ENCODE results near the gene SKAP1.
"Not testable (repeated sequence)": the region's sequence is repeated elsewhere in the genome, so short reads cannot be mapped to it uniquely, and the experiment has no call there.

SKAP1 gene

GRCh38 chr17:48449335-48449734 lies 19.3 kb upstream of the SKAP1 start:
- DNase-seq; H3K27me3 ChIP-seq (replicated peaks in 2 of 5; ENCODE audit: control insufficient read depth in 4 of 5, insufficient read depth in 5 of 5, low read length in 4 of 5); H3K4me3 ChIP-seq (ENCODE audit: control insufficient read depth in 1 of 7, extremely low read depth in 1 of 7, insufficient read depth in 4 of 7, low read depth in 2 of 7, low read length in 6 of 7); H3K36me3 ChIP-seq (ENCODE audit: control insufficient read depth in 4 of 4, insufficient read depth in 4 of 4, low read length in 3 of 4); POLR2A ChIA-PET; H3K27ac ChIP-seq (ENCODE audit: insufficient read depth in 1 of 2, low read depth in 1 of 2, low read length in 2 of 2, poor library complexity in 1 of 2, severe bottlenecking in 2 of 2); H3K9me3 ChIP-seq (ENCODE audit: control extremely low read depth in 1 of 5, control insufficient read depth in 4 of 5, insufficient read depth in 2 of 5, low read depth in 1 of 5, low read length in 4 of 5): not testable (repeated sequence)
- 100% methylated on average over 2 of the region's 3 CpGs for WGBS (ENCODE audit: insufficient coverage)
- peaks cover 9 to 27% (median 11%) of the 10 kb centered on the region in 4 experiments for H3K4me1 ChIP-seq (ENCODE audit: control extremely low read depth in 1 of 4, control insufficient read depth in 4 of 4, insufficient read depth in 4 of 4, low read length in 3 of 4)
- CTCF ChIA-PET: interaction anchor here (1.1 kb wide), 1 partner anchor 15 kb away, joined by 3 read pairs; no protein-coding TSS in a partner anchor

DNA sequence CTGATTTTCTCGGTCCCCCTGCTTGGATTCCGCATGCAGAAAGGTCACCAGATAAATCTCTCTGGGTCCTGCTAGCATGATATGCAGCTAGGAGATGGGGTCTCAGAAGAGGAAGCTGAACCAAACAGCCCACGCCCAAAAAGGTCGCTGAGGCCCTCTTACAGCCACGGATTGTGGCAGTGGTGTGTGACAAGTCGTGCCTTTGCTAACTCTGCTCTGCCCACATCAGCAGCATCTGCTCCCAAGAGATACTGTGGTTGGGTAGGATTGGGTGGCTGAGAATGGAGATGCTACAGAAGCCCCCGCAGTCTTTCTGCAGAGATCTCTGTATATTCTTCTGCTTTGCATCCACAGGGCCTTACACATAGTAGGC lies 15.2 kb upstream of the SKAP1 start:
- H3K4me3 ChIP-seq (ENCODE audit: control insufficient read depth in 1 of 7, extremely low read depth in 1 of 7, insufficient read depth in 4 of 7, low read depth in 2 of 7, low read length in 6 of 7): no peak overlapping the region
- DNase-seq: peak in 2 of 3 donors; percentile 44 to 60
- H3K4me1 ChIP-seq (ENCODE audit: control extremely low read depth in 1 of 4, control insufficient read depth in 4 of 4, insufficient read depth in 4 of 4, low read length in 3 of 4): peaks cover 16 to 41% (median 26%) of the 10 kb centered on the region in 4 experiments
- peaks cover 0 to 1% (median 0%) of the 10 kb centered on the region in 5 experiments for H3K9me3 ChIP-seq (ENCODE audit: control extremely low read depth in 1 of 5, control insufficient read depth in 4 of 5, insufficient read depth in 2 of 5, low read depth in 1 of 5, low read length in 4 of 5)
- 87% methylated on average over 3 of the region's 7 CpGs for WGBS (ENCODE audit: insufficient coverage)
- no peaks in the 10 kb centered on the region for H3K27me3 ChIP-seq (replicated peaks in 2 of 5; ENCODE audit: control insufficient read depth in 4 of 5, insufficient read depth in 5 of 5, low read length in 4 of 5)
- no peak overlapping the region for H3K27ac ChIP-seq (ENCODE audit: insufficient read depth in 1 of 2, low read depth in 1 of 2, low read length in 2 of 2, poor library complexity in 1 of 2, severe bottlenecking in 2 of 2)
- no peaks in the 10 kb centered on the region for H3K36me3 ChIP-seq (ENCODE audit: control insufficient read depth in 4 of 4, insufficient read depth in 4 of 4, low read length in 3 of 4)
- POLR2A ChIA-PET: no interaction called here
- CTCF ChIA-PET: interaction anchor here (1.2 to 4.2 kb wide), 6 partner anchors 8 to 87 kb away, joined by 3 to 13 read pairs (median 5); no protein-coding TSS in a partner anchor

DNA sequence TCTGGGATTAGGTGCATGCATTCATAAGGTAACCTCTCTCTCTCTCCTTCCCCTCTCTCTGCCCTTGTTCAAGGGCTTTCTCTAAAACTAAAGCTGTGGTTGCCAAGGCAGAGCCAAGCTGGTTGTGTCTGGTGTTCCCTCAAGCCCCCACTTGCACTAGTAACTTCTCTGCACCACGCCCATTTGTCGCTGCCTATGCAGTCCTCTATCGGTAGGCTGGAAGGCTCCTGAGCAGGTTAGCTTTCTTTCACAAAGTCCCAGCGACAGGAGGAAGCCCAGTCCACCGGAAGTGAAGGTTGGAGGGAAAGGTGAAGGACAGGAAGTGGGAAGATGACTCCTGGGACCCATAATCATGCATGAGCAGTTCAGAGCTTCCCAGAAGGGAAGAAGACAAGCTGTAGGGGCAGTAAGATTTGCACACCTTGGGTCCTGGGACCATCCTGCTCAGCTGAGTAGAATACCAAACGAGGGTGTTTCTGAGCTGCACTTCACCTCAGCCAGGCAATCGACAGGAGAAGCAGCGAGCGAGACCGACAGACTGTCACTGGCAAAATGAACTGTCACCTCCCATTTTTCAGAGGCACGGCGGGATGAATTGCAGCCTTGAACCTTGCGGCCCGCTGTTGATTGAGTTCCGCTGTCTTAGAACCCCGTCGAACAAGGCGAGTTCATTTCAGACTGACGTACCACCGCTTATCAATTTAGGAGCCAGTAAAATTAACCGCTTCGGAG lies 14.7 kb upstream of the SKAP1 start:
- H3K4me3 ChIP-seq (ENCODE audit: control insufficient read depth in 1 of 7, extremely low read depth in 1 of 7, insufficient read depth in 4 of 7, low read depth in 2 of 7, low read length in 6 of 7): no peak overlapping the region
- H3K27me3 ChIP-seq (replicated peaks in 2 of 5; ENCODE audit: control insufficient read depth in 4 of 5, insufficient read depth in 5 of 5, low read length in 4 of 5): no peaks in the 10 kb centered on the region
- no peak overlapping the region for H3K27ac ChIP-seq (ENCODE audit: insufficient read depth in 1 of 2, low read depth in 1 of 2, low read length in 2 of 2, poor library complexity in 1 of 2, severe bottlenecking in 2 of 2)
- H3K36me3 ChIP-seq (ENCODE audit: control insufficient read depth in 4 of 4, insufficient read depth in 4 of 4, low read length in 3 of 4): no peaks in the 10 kb centered on the region
- DNase-seq: peak in 2 of 3 donors; percentile 43 to 53
- H3K9me3 ChIP-seq (ENCODE audit: control extremely low read depth in 1 of 5, control insufficient read depth in 4 of 5, insufficient read depth in 2 of 5, low read depth in 1 of 5, low read length in 4 of 5): peaks cover 0 to 1% (median 0%) of the 10 kb centered on the region in 5 experiments
- CTCF ChIA-PET: interaction anchor here (1.2 to 4.2 kb wide), 6 partner anchors 9 to 86 kb away, joined by 3 to 13 read pairs (median 5); no protein-coding TSS in a partner anchor
- 90% methylated on average over 21 of the region's 22 CpGs for WGBS (ENCODE audit: insufficient coverage)
- H3K4me1 ChIP-seq (ENCODE audit: control extremely low read depth in 1 of 4, control insufficient read depth in 4 of 4, insufficient read depth in 4 of 4, low read length in 3 of 4): peaks cover 16 to 47% (median 32%) of the 10 kb centered on the region in 4 experiments
- POLR2A ChIA-PET: no interaction called here

DNA sequence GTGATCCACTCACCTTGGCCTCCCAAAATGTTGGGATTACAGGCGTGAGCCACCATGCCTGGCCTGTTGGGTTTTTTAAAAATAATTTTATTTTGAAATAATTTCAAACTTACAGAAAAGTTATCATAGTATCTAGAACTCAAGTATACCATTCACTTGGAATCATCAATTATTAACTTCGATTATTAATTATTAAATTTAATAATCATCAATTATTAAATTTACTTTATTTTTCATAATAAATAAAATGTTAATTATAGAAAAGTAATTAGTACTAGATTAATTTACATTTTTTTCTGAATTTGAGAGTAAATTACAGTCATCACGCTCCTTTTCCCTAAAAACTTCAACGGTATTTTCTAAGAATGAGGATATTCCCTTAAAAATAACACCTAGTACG lies 13.7 kb upstream of the SKAP1 start:
- Histone ChIP-seq H3K36me3 (ENCODE audit: control insufficient read depth in 4 of 4, insufficient read depth in 4 of 4, low read length in 3 of 4) (no peaks in the 10 kb centered on the region), H3K27ac (ENCODE audit: insufficient read depth in 1 of 2, low read depth in 1 of 2, low read length in 2 of 2, poor library complexity in 1 of 2, severe bottlenecking in 2 of 2) (no peak overlapping the region), H3K27me3 (replicated peaks in 2 of 5; ENCODE audit: control insufficient read depth in 4 of 5, insufficient read depth in 5 of 5, low read length in 4 of 5) (no peaks in the 10 kb centered on the region), H3K4me1 (ENCODE audit: control extremely low read depth in 1 of 4, control insufficient read depth in 4 of 4, insufficient read depth in 4 of 4, low read length in 3 of 4) (peaks cover 24 to 57% (median 38%) of the 10 kb centered on the region in 4 experiments), H3K4me3 (ENCODE audit: control insufficient read depth in 1 of 7, extremely low read depth in 1 of 7, insufficient read depth in 4 of 7, low read depth in 2 of 7, low read length in 6 of 7) (no peak overlapping the region), H3K9me3 (ENCODE audit: control extremely low read depth in 1 of 5, control insufficient read depth in 4 of 5, insufficient read depth in 2 of 5, low read depth in 1 of 5, low read length in 4 of 5) (peaks cover 0 to 1% (median 0%) of the 10 kb centered on the region in 5 experiments)
- ChIA-PET POLR2A (no interaction called here), CTCF (interaction anchor here (1.7 kb wide), 1 partner anchor 169 kb away, joined by 6 read pairs; no protein-coding TSS in a partner anchor)
- DNase-seq: no peak
- WGBS (ENCODE audit: insufficient coverage): 60% methylated on average over 1 of the region's 5 CpGs

GRCh38 chr17:48442819-48443218 lies 12.8 kb upstream of the SKAP1 start:
- H3K9me3 ChIP-seq (ENCODE audit: control extremely low read depth in 1 of 5, control insufficient read depth in 4 of 5, insufficient read depth in 2 of 5, low read depth in 1 of 5, low read length in 4 of 5): no peaks in the 10 kb centered on the region
- WGBS (ENCODE audit: insufficient coverage): 6% methylated on average over 3 of the region's 3 CpGs
- no peaks in the 10 kb centered on the region for H3K27me3 ChIP-seq (replicated peaks in 2 of 5; ENCODE audit: control insufficient read depth in 4 of 5, insufficient read depth in 5 of 5, low read length in 4 of 5)
- no peaks in the 10 kb centered on the region for H3K36me3 ChIP-seq (ENCODE audit: control insufficient read depth in 4 of 4, insufficient read depth in 4 of 4, low read length in 3 of 4)
- H3K4me3 ChIP-seq (ENCODE audit: control insufficient read depth in 1 of 7, extremely low read depth in 1 of 7, insufficient read depth in 4 of 7, low read depth in 2 of 7, low read length in 6 of 7): no peak overlapping the region
- CTCF ChIA-PET: interaction anchor here (1.0 to 1.9 kb wide), 5 partner anchors 10 to 170 kb away, joined by 3 to 6 read pairs (median 5); no protein-coding TSS in a partner anchor
- no peak overlapping the region for H3K27ac ChIP-seq (ENCODE audit: insufficient read depth in 1 of 2, low read depth in 1 of 2, low read length in 2 of 2, poor library complexity in 1 of 2, severe bottlenecking in 2 of 2)
- peaks cover 28 to 64% (median 42%) of the 10 kb centered on the region in 4 experiments for H3K4me1 ChIP-seq (ENCODE audit: control extremely low read depth in 1 of 4, control insufficient read depth in 4 of 4, insufficient read depth in 4 of 4, low read length in 3 of 4)
- peak; percentile 82 to 95 (median 93) for DNase-seq
- POLR2A ChIA-PET: no interaction called here

- peak overlapping the region in 1 of 7 experiments; percentile 45 for H3K4me3 ChIP-seq (ENCODE audit: control insufficient read depth in 1 of 7, extremely low read depth in 1 of 7, insufficient read depth in 4 of 7, low read depth in 2 of 7, low read length in 6 of 7)
- DNase-seq: peak in 1 of 3 donors; percentile 13
- no peak overlapping the region for H3K27ac ChIP-seq (ENCODE audit: insufficient read depth in 1 of 2, low read depth in 1 of 2, low read length in 2 of 2, poor library complexity in 1 of 2, severe bottlenecking in 2 of 2)
- H3K27me3 ChIP-seq (replicated peaks in 2 of 5; ENCODE audit: control insufficient read depth in 4 of 5, insufficient read depth in 5 of 5, low read length in 4 of 5): no peaks in the 10 kb centered on the region
- H3K36me3 ChIP-seq (ENCODE audit: control insufficient read depth in 4 of 4, insufficient read depth in 4 of 4, low read length in 3 of 4): no peaks in the 10 kb centered on the region
- ChIA-PET POLR2A (no interaction called here), CTCF (interaction anchor here (1.2 to 1.9 kb wide), 5 partner anchors 10 to 171 kb away, joined by 4 to 6 read pairs (median 5); no protein-coding TSS in a partner anchor)
- H3K4me1 ChIP-seq (ENCODE audit: control extremely low read depth in 1 of 4, control insufficient read depth in 4 of 4, insufficient read depth in 4 of 4, low read length in 3 of 4): peaks cover 28 to 64% (median 42%) of the 10 kb centered on the region in 4 experiments
- H3K9me3 ChIP-seq (ENCODE audit: control extremely low read depth in 1 of 5, control insufficient read depth in 4 of 5, insufficient read depth in 2 of 5, low read depth in 1 of 5, low read length in 4 of 5): no peaks in the 10 kb centered on the region
- 92% methylated on average over 2 of the region's 4 CpGs for WGBS (ENCODE audit: insufficient coverage)
Observed at GRCh38 chr17:48441862-48442261, 11.8 kb upstream of the SKAP1 start.

DNA sequence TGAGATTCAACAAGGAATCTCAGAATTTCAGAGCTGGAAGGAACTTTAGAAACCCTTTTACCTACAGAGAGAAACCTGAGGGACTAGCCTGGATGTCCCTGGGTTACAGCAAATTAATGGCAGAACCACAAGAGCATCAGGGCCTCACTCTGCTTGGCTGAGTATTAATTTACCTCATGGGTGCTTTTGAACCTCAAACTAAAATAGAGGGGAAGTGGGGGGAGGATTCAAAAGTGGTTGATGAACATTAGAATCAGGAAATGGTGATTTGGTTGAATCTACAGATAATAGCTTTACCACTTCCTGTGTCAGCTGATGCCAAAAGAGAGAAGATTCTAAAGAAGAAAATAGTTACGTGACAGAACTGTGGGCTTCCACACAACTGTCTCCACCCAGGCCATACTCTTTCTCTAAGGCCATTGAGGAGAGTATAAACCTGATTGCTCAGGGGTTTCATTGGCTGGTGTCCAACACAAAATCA lies 11.3 kb upstream of the SKAP1 start:
- Histone ChIP-seq H3K4me1 (ENCODE audit: control extremely low read depth in 1 of 4, control insufficient read depth in 4 of 4, insufficient read depth in 4 of 4, low read length in 3 of 4) (peaks cover 28 to 64% (median 42%) of the 10 kb centered on the region in 4 experiments), H3K27me3 (replicated peaks in 2 of 5; ENCODE audit: control insufficient read depth in 4 of 5, insufficient read depth in 5 of 5, low read length in 4 of 5) (no peaks in the 10 kb centered on the region), H3K27ac (ENCODE audit: insufficient read depth in 1 of 2, low read depth in 1 of 2, low read length in 2 of 2, poor library complexity in 1 of 2, severe bottlenecking in 2 of 2) (no peak overlapping the region), H3K4me3 (ENCODE audit: control insufficient read depth in 1 of 7, extremely low read depth in 1 of 7, insufficient read depth in 4 of 7, low read depth in 2 of 7, low read length in 6 of 7) (peak overlapping the region in 1 of 7 experiments; percentile 45), H3K9me3 (ENCODE audit: control extremely low read depth in 1 of 5, control insufficient read depth in 4 of 5, insufficient read depth in 2 of 5, low read depth in 1 of 5, low read length in 4 of 5) (no peaks in the 10 kb centered on the region), H3K36me3 (ENCODE audit: control insufficient read depth in 4 of 4, insufficient read depth in 4 of 4, low read length in 3 of 4) (no peaks in the 10 kb centered on the region)
- peak; percentile 75 to 92 (median 91) for DNase-seq
- ChIA-PET CTCF (interaction anchor here (0.6 to 1.9 kb wide), 6 partner anchors 9 to 90 kb away, joined by 3 to 5 read pairs (median 4); no protein-coding TSS in a partner anchor), POLR2A (interaction anchor here (1.2 kb wide), 1 partner anchor 42 kb away, joined by 3 read pairs; no protein-coding TSS in a partner anchor)
- no CpG with 5 or more reads among the region's 1 CpG for WGBS (ENCODE audit: insufficient coverage)
